NB4 (cell line): ENCODE results near the gene FEZF2.

Source experiments
- MYC ChIP-seq: IDR thresholded peaks from 2 replicates; pipeline ENCODE4 v1.6.1; 2011; ENCODE audit warnings: low read depth, low read length
- POLR2A ChIP-seq: IDR thresholded peaks from 2 replicates; pipeline ENCODE4 v1.6.1; 2011; ENCODE audit warnings: mild to moderate bottlenecking; ENCODE audit not compliant: insufficient read length; ENCODE audit errors: extremely low read depth
- TF ChIP-seq, protein P1 (sequence below): IDR thresholded peaks from one replicate; pipeline ENCODE4 v1.5.1; 2012; ENCODE audit warnings: low read depth, low read length
- TF ChIP-seq, protein P2 (sequence below): IDR thresholded peaks from 2 replicates; pipeline ENCODE4 v1.6.1; 2011; ENCODE audit warnings: low read depth, low read length

DNA sequence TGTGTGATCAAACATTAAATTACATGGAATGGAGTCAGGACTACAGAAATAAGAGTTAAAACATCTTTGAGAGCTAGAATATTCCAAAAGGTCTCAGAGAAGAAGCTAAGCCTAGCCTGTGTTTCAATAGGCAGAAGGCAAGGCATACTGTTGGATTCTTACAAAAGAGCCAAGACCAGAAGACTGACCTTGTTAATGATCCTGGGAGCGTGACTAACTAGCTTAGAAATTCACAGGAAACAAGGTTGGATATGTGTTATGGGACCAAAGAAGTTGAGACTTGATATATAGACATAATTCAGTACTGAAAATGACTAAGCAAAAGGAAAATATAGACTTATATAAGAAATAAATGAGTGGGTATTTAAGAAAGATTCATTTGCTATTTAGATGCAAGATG is 50.1 kb downstream of the FEZF2 start:
- TF ChIP-seq, protein P1, sequence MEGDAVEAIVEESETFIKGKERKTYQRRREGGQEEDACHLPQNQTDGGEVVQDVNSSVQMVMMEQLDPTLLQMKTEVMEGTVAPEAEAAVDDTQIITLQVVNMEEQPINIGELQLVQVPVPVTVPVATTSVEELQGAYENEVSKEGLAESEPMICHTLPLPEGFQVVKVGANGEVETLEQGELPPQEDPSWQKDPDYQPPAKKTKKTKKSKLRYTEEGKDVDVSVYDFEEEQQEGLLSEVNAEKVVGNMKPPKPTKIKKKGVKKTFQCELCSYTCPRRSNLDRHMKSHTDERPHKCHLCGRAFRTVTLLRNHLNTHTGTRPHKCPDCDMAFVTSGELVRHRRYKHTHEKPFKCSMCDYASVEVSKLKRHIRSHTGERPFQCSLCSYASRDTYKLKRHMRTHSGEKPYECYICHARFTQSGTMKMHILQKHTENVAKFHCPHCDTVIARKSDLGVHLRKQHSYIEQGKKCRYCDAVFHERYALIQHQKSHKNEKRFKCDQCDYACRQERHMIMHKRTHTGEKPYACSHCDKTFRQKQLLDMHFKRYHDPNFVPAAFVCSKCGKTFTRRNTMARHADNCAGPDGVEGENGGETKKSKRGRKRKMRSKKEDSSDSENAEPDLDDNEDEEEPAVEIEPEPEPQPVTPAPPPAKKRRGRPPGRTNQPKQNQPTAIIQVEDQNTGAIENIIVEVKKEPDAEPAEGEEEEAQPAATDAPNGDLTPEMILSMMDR, result no peak
- no peak for TF ChIP-seq POLR2A
- TF ChIP-seq, protein P2, sequence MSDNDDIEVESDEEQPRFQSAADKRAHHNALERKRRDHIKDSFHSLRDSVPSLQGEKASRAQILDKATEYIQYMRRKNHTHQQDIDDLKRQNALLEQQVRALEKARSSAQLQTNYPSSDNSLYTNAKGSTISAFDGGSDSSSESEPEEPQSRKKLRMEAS, result no peak
- TF ChIP-seq MYC, result no peak
